Epithelial cell of proximal tubule (primary cell): ENCODE results near the gene C13orf42. TPM values are rescaled to one million over a fixed set of nuclear protein-coding genes. Genes with fewer than 3 reads are reported as not detected.
"Not testable (repeated sequence)": the region's sequence is repeated elsewhere in the genome, so short reads cannot be mapped to it uniquely, and the experiment has no call there.

Source experiments
- DNase-seq: peaks from one replicate; pipeline ENCODE4 v3.0.0-alpha.2; 2011; ENCODE audit warnings: low read depth
- H3K4me3 ChIP-seq: 2 replicates; pipeline ENCODE4 v1.5.1; 2011; ENCODE audit warnings: low read depth, mild to moderate bottlenecking, low read length
- CTCF ChIP-seq: conservative IDR thresholded peaks from 2 replicates; pipeline ENCODE4 v1.5.1; 2012; ENCODE audit warnings: low read depth, mild to moderate bottlenecking, low read length
- total RNA-seq: library from RNA; depleted of rRNA; stranded (reverse); fragments of >200 nt; gene quantifications from 2 replicates; pipeline ENCODE4 v1.2.3, GENCODE V29; 2015

C13orf42 gene
- total RNA-seq, 1 donor from 2014 or later, result not detected

GRCh38 chr13:51091839-51092238, 19.2 kb downstream of the C13orf42 start:
- DNase-seq, result no peak
- no peak for TF ChIP-seq CTCF
- H3K4me3 ChIP-seq, result no peak overlapping the region

GRCh38 chr13:51083706-51084105, 27.4 kb downstream of the C13orf42 start:
- no peak overlapping the region for H3K4me3 ChIP-seq
- DNase-seq, result no peak
- TF ChIP-seq CTCF, result no peak

- DNase-seq, H3K4me3 ChIP-seq: not testable (repeated sequence)
These were observed 30.5 kb downstream of the C13orf42 start for GRCh38 chr13:51080478-51081065.

GRCh38 chr13:51071493-51071892, 39.6 kb downstream of the C13orf42 start:
- TF ChIP-seq CTCF, result no peak
- DNase-seq, result no peak
- no peak overlapping the region for H3K4me3 ChIP-seq

GRCh38 chr13:51070005-51070649, 40.9 kb downstream of the C13orf42 start:
- TF ChIP-seq CTCF, result peak; percentile 97
- no peak overlapping the region for H3K4me3 ChIP-seq
- DNase-seq, result peak; percentile 9

GRCh38 chr13:51068501-51068900, 42.6 kb downstream of the C13orf42 start:
- no peak overlapping the region for H3K4me3 ChIP-seq
- no peak for TF ChIP-seq CTCF
- no peak for DNase-seq

- no peak for TF ChIP-seq CTCF
- no peak overlapping the region for H3K4me3 ChIP-seq
- no peak for DNase-seq
These were observed 43.4 kb downstream of the C13orf42 start for GRCh38 chr13:51067706-51068105.
